OCI-LY7 (cell line): ENCODE measurements around the gene OST4. TPM values are rescaled to one million over a fixed set of nuclear protein-coding genes. Genes with fewer than 3 reads are reported as not detected.

Experiments used
- BruUV-seq: library from RNA; stranded (reverse); fragments of 400-500 nt; replicated peaks from 2 replicates; lab custom pipeline; 2021; lab: Mats Ljungman, UMichigan
- CTCF ChIA-PET: fragments of 300-600 bp; sonication (Branson Sonifier 250); formaldehyde crosslinking; loops from one replicate; lab custom pipeline; 2022; ENCODE audit warnings: antibody characterized with exemption; ENCODE audit not compliant: unreplicated experiment; lab: Charles Lee
- POLR2A ChIA-PET: fragments of 300-600 bp; sonication (Branson Sonifier 250); formaldehyde crosslinking; loops from one replicate; lab custom pipeline; 2022; ENCODE audit warnings: antibody characterized with exemption; lab: Charles Lee
- DNase-seq: peaks from one replicate; pipeline ENCODE4 v3.0.0-alpha.2; 2015; ENCODE audit warnings: low spot score
- H2AFZ ChIP-seq: fragments of 200-600 bp; sonication (generic), shearing (Covaris generic); 2 replicates; pipeline ENCODE4 v1.6.1; 2014; ENCODE audit warnings: mild to moderate bottlenecking, antibody characterized with exemption, low read length, moderate library complexity
- H3K27ac ChIP-seq: fragments of 200-600 bp; sonication (generic); 2 replicates; pipeline ENCODE4 v1.5.1; 2014; ENCODE audit warnings: mixed run types, low read depth, mild to moderate bottlenecking, moderate library complexity, low read length, inconsistent platforms; ENCODE audit not compliant: poor library complexity, severe bottlenecking
- H3K36me3 ChIP-seq: fragments of 200-600 bp; sonication (generic); 2 replicates; pipeline ENCODE4 v1.6.1; 2014; ENCODE audit warnings: mild to moderate bottlenecking, antibody characterized with exemption, low read length, moderate library complexity, mixed read lengths; ENCODE audit not compliant: insufficient read depth
- H3K4me1 ChIP-seq: fragments of 200-600 bp; sonication (generic); 2 replicates; pipeline ENCODE4 v1.5.1; 2014; ENCODE audit warnings: mild to moderate bottlenecking, low read length; ENCODE audit not compliant: insufficient read depth, poor library complexity, severe bottlenecking
- H3K4me2 ChIP-seq: fragments of 200-600 bp; sonication (generic); 2 replicates; pipeline ENCODE4 v1.6.1; 2014; ENCODE audit warnings: mild to moderate bottlenecking, low read length
- H3K4me3 ChIP-seq: fragments of 200-600 bp; sonication (generic); 2 replicates; pipeline ENCODE4 v1.5.1; 2014; ENCODE audit warnings: mild to moderate bottlenecking, low read depth, low read length; ENCODE audit not compliant: poor library complexity, severe bottlenecking
- H3K79me2 ChIP-seq: fragments of 200-600 bp; sonication (generic); 2 replicates; pipeline ENCODE4 v1.6.1; 2016; ENCODE audit warnings: low read depth, mild to moderate bottlenecking, low read length, moderate library complexity, mixed read lengths; ENCODE audit not compliant: insufficient read depth
- H3K9me2 ChIP-seq: fragments of 200-600 bp; sonication (generic); 2 replicates; pipeline ENCODE4 v1.6.1; 2016; ENCODE audit warnings: mild to moderate bottlenecking, low read length, mixed read lengths; ENCODE audit not compliant: insufficient read depth
- H3K9me3 ChIP-seq: fragments of 200-600 bp; sonication (generic); 2 replicates; pipeline ENCODE4 v1.6.1; 2014; ENCODE audit warnings: mild to moderate bottlenecking, mixed run types, low read length, mixed read lengths
- H4K20me1 ChIP-seq: fragments of 200-600 bp; sonication (generic); 2 replicates; pipeline ENCODE4 v1.6.1; 2014; ENCODE audit warnings: mild to moderate bottlenecking, antibody characterized with exemption, low read length, moderate library complexity, mixed read lengths; ENCODE audit not compliant: insufficient read depth
- EZH2phosphoT487 ChIP-seq: fragments of 200-600 bp; sonication (generic); IDR thresholded peaks from 2 replicates; pipeline ENCODE4 v1.6.1; 2018; ENCODE audit warnings: low read depth, borderline replicate concordance, mild to moderate bottlenecking, mixed run types, antibody characterized with exemption, low read length, moderate library complexity, mixed read lengths
- intact Hi-C: fragments of 100-400 bp; cut with micrococcal nuclease; formaldehyde crosslinking; loops from one replicate; pipeline ENCODE4 v1.10.0; 2022; ENCODE audit not compliant: unreplicated experiment
- total RNA-seq, 2 experiments: library from RNA; depleted of rRNA in 1 of 2; stranded (reverse); fragments of >200 nt in 1 of 2; shearing (Covaris generic) in 1 of 2; gene quantifications; 2 replicates each; pipeline ENCODE4 v1.2.3, GENCODE V29; 2014 to 2022
- TF ChIP-seq, protein P1 (sequence below): fragments of 200-600 bp; sonication (generic); conservative IDR thresholded peaks from 2 replicates; pipeline ENCODE4 v1.5.1; 2014; ENCODE audit warnings: mild to moderate bottlenecking, antibody characterized with exemption, low read length, moderate library complexity, mixed read lengths

The OST4 gene
- total RNA-seq, 2 experiments from 2014 or later = 214 to 267 TPM

DNA sequence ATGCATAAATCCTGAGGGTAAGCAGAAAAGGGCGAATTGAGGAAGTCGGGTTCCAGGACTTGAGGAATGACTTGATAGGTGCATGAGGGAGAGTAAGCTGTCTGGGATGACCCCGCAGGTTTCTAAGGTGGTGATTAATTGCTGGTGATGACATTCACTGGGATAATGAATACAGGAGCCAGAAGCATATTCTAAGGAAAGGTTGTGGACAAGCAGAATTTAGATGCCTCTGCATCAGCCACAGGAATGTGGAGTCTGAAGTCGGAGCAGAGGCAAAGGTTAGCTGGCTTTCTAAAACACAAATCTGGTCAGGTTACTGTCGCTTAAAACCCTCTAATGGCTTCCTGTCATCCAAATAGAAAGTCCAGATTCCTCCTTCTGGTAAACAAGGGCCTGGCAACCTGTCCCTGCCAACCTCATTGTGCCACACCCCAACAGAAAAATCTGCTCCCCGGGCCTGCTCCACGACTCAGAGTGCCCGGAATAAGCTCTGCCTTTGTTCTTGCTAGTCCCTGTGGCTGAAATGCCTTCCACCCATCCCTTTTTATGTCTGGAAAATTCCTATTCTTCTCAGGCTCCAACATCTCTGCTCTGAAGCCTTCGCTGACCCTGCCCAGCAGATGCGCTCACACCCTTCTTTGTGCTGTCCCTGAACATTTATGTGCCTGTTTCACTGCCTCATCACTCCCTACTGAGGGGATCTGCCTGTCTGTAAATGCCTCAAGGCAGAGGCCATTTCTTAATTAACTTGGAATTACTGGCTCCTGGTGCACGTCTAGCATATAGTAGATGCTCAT is 50.0 kb downstream of the OST4 start:
- CTCF ChIA-PET = no interaction called here
- Histone ChIP-seq H3K27ac (no peak overlapping the region), H4K20me1 (no peaks in the 10 kb centered on the region), H3K79me2 (no peaks in the 10 kb centered on the region), H2AFZ (no peak overlapping the region), H3K9me3 (no peaks in the 10 kb centered on the region), H3K4me2 (no peak overlapping the region), H3K4me1 (peaks cover 3% of the 10 kb centered on the region), H3K4me3 (no peak overlapping the region), H3K9me2 (no peaks in the 10 kb centered on the region), H3K36me3 (no peaks in the 10 kb centered on the region)
- TF ChIP-seq, protein P1, sequence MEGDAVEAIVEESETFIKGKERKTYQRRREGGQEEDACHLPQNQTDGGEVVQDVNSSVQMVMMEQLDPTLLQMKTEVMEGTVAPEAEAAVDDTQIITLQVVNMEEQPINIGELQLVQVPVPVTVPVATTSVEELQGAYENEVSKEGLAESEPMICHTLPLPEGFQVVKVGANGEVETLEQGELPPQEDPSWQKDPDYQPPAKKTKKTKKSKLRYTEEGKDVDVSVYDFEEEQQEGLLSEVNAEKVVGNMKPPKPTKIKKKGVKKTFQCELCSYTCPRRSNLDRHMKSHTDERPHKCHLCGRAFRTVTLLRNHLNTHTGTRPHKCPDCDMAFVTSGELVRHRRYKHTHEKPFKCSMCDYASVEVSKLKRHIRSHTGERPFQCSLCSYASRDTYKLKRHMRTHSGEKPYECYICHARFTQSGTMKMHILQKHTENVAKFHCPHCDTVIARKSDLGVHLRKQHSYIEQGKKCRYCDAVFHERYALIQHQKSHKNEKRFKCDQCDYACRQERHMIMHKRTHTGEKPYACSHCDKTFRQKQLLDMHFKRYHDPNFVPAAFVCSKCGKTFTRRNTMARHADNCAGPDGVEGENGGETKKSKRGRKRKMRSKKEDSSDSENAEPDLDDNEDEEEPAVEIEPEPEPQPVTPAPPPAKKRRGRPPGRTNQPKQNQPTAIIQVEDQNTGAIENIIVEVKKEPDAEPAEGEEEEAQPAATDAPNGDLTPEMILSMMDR = no peak
- no peak for TF ChIP-seq EZH2phosphoT487
- BruUV-seq = no TSS peak
- POLR2A ChIA-PET = no interaction called here
- no peak for DNase-seq
- intact Hi-C loops = no loop called here

Other genes with a start within 250 kb of the OST4 start
- gene DPYSL5, start 223.5 kb downstream of the OST4 start, total RNA-seq (2014; rRNA removed; shearing (Covaris generic)) = not detected in 2 replicates
- gene DPYSL5, start 223.5 kb downstream of the OST4 start, total RNA-seq (2022) = not detected in 2 replicates
- gene MAPRE3, start 101.0 kb downstream of the OST4 start, total RNA-seq (2014; rRNA removed; shearing (Covaris generic)) = not detected in 2 replicates
- gene MAPRE3, start 101.0 kb downstream of the OST4 start, total RNA-seq (2022) = not detected in 2 replicates
- 32.0 and 32.6 TPM in 2 replicates for gene TMEM214, start 38.7 kb downstream of the OST4 start, total RNA-seq (2014; rRNA removed; shearing (Covaris generic))
- 78.6 and 79.3 TPM in 2 replicates for gene TMEM214, start 38.7 kb downstream of the OST4 start, total RNA-seq (2022)
- gene AGBL5, start 20.0 kb downstream of the OST4 start, total RNA-seq (2014; rRNA removed; shearing (Covaris generic)) = 34.3 and 37.4 TPM in 2 replicates
- 42.0 and 51.8 TPM in 2 replicates for gene AGBL5, start 20.0 kb downstream of the OST4 start, total RNA-seq (2022)
- gene EMILIN1, start 7.0 kb upstream of the OST4 start, total RNA-seq (2014; rRNA removed; shearing (Covaris generic)) = 2.7 and 3.2 TPM in 2 replicates
- gene EMILIN1, start 7.0 kb upstream of the OST4 start, total RNA-seq (2022) = 1.6 and 2.2 TPM in 2 replicates
- 9.7 and 14.0 TPM in 2 replicates for gene KHK, start 15.1 kb upstream of the OST4 start, total RNA-seq (2014; rRNA removed; shearing (Covaris generic))
- 17.9 and 19.7 TPM in 2 replicates for gene KHK, start 15.1 kb upstream of the OST4 start, total RNA-seq (2022)
- gene CGREF1, start 47.5 kb upstream of the OST4 start, total RNA-seq (2014; rRNA removed; shearing (Covaris generic)) = not detected in 2 replicates
- gene CGREF1, start 47.5 kb upstream of the OST4 start, total RNA-seq (2022) = not detected in 2 replicates
- not detected in 2 replicates for gene ABHD1, start 52.2 kb upstream of the OST4 start, total RNA-seq (2014; rRNA removed; shearing (Covaris generic))
- not detected in 2 replicates for gene ABHD1, start 52.2 kb upstream of the OST4 start, total RNA-seq (2022)
- 113 and 116 TPM in 2 replicates for gene PREB, start 63.0 kb upstream of the OST4 start, total RNA-seq (2014; rRNA removed; shearing (Covaris generic))
- 96.8 and 106 TPM in 2 replicates for gene PREB, start 63.0 kb upstream of the OST4 start, total RNA-seq (2022)
- not detected in 2 replicates for gene PRR30, start 67.8 kb upstream of the OST4 start, total RNA-seq (2014; rRNA removed; shearing (Covaris generic))
- gene PRR30, start 67.8 kb upstream of the OST4 start, total RNA-seq (2022) = not detected in 2 replicates
- not detected in 2 replicates for gene TCF23, start 77.3 kb upstream of the OST4 start, total RNA-seq (2014; rRNA removed; shearing (Covaris generic))
- 0.25 TPM in 1 of 2 replicates, not detected in the other for gene TCF23, start 77.3 kb upstream of the OST4 start, total RNA-seq (2022)
- 75.4 and 93.3 TPM in 2 replicates for gene ATRAID, start 140.4 kb upstream of the OST4 start, total RNA-seq (2014; rRNA removed; shearing (Covaris generic))
- 92.7 and 92.8 TPM in 2 replicates for gene ATRAID, start 140.4 kb upstream of the OST4 start, total RNA-seq (2022)
- gene SLC5A6, start 140.6 kb upstream of the OST4 start, total RNA-seq (2014; rRNA removed; shearing (Covaris generic)) = 50.1 and 55.5 TPM in 2 replicates
- 47.9 and 60.1 TPM in 2 replicates for gene SLC5A6, start 140.6 kb upstream of the OST4 start, total RNA-seq (2022)
- 118 and 132 TPM in 2 replicates for gene CAD, start 145.7 kb upstream of the OST4 start, total RNA-seq (2014; rRNA removed; shearing (Covaris generic))
- 166 and 173 TPM in 2 replicates for gene CAD, start 145.7 kb upstream of the OST4 start, total RNA-seq (2022)
- gene SLC30A3, start 191.4 kb upstream of the OST4 start, total RNA-seq (2014; rRNA removed; shearing (Covaris generic)) = 14.0 and 23.3 TPM in 2 replicates
- gene SLC30A3, start 191.4 kb upstream of the OST4 start, total RNA-seq (2022) = 61.0 and 71.6 TPM in 2 replicates
- gene DNAJC5G, start 203.8 kb upstream of the OST4 start, total RNA-seq (2014; rRNA removed; shearing (Covaris generic)) = 2.7 and 4.7 TPM in 2 replicates
- 18.1 and 18.2 TPM in 2 replicates for gene DNAJC5G, start 203.8 kb upstream of the OST4 start, total RNA-seq (2022)
- 2.1 and 6.4 TPM in 2 replicates for gene TRIM54, start 210.8 kb upstream of the OST4 start, total RNA-seq (2014; rRNA removed; shearing (Covaris generic))
- 13.6 and 18.8 TPM in 2 replicates for gene TRIM54, start 210.8 kb upstream of the OST4 start, total RNA-seq (2022)
- 5.9 and 6.4 TPM in 2 replicates for gene UCN, start 236.8 kb upstream of the OST4 start, total RNA-seq (2014; rRNA removed; shearing (Covaris generic))
- gene UCN, start 236.8 kb upstream of the OST4 start, total RNA-seq (2022) = 7.2 and 8.5 TPM in 2 replicates